ENCODE data around the gene CORO2B.
"Not testable (repeated sequence)": the region's sequence is repeated elsewhere in the genome, so short reads cannot be mapped to it uniquely, and the experiment has no call there.

The CORO2B gene

GRCh38 chr15:68755731-68756130 is 176.9 kb downstream of the CORO2B start:
- in situ Hi-C loops (cut with MboI; ENCODE audit: low sequenced_read_pairs): no loop called here

GRCh38 chr15:68759982-68760579 is 181.3 kb downstream of the CORO2B start:
- in situ Hi-C loops (cut with MboI; ENCODE audit: low sequenced_read_pairs): not testable (repeated sequence)

DNA sequence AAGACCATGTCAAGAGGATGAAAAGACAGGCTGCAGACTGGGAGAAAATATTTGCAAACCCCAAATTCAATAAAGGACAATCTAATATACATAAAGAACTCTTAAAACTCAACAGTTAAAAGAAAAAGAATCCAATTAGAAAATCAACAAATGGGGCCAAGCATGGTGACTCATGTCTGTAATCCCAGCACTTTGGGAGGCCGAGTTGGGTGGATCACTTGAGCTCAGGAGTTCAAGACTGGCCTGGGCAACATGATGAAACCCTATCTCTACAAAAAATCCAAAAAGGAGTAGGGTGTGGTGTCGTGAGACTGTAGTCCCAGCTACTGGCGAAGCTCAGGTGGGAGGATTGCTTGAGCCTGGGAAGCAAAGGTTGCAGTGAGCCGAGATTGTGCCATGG is 184.3 kb downstream of the CORO2B start:
- in situ Hi-C loops (cut with MboI; ENCODE audit: low sequenced_read_pairs): no loop called here

GRCh38 chr15:68764090-68764489 is 185.3 kb downstream of the CORO2B start:
- in situ Hi-C loops (cut with MboI; ENCODE audit: low sequenced_read_pairs): no loop called here

DNA sequence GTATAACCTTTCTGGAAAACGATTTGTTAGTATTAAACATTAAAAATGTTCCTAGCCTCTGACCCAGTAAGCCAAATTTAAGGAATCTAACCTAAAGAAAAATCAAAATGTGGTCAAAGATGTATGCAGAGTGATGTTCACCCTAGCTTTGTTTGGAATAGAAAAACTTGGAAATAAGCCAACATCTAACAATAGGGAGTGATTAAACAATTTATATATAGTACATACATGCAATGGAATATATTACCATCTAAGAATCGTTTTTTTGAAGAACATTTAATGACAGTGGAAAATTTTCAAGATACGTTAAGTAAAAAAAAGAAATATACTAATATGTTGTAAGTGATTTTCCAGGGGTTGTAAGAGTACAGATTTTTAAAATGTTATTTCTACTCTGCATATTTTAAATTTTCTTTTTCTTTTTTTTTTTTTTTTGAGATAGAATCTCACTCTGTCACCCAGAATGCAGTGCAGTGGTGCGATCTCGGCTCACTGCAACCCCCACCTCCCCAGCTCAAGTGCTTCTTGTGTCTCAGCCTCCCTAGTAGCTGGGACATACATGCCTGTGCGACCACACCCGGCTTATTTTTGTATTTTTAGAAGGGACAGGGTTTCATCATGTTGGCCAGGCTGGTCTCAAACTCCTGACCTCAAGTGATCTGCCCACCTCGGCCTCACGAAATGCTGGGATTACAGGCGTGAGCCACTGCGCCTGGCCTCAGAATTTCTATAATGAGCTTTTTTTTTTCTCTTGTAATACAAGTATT is 187.0 kb downstream of the CORO2B start:
- in situ Hi-C loops (cut with MboI; ENCODE audit: low sequenced_read_pairs): no loop called here

DNA sequence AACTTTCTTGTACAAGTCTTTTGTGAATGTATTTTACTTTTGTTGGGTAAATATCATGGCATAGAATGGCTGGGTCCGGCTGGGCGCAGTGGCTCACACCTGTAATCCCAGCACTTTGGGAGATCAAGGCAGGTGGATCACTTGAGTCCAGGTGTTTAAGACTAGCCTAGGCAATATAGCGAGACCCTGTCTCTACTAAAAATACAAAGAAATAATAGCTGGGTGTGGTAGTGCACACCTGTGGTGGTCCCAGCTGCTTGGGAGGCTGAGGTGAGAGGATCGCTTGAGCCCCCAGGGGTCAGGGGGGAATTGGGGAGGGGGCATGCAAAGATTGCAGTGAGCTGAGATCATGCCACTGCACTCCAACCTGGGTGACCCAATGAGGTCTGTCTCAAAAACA is 189.0 kb downstream of the CORO2B start:
- in situ Hi-C loops (cut with MboI; ENCODE audit: low sequenced_read_pairs): no loop called here

DNA sequence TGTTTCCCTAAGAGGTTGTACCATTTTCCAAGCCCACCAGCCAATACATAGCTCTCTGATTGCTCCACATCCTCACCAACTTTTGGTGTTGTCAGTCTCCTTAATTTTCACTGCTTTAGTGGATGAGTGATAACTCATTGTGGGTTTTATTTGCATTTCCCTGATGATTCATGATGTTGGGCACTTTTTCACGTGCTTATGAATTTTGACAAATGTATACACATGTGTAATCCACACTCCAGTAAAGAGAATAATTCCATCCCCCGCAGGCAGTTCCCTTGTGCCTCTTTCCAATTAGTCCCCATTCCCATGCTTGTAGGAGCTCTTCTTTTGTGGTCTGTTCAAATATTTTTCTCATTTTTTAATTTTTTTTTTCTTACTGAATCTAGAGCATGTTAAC is 189.5 kb downstream of the CORO2B start:
- in situ Hi-C loops (cut with MboI; ENCODE audit: low sequenced_read_pairs): no loop called here

- in situ Hi-C loops (cut with MboI; ENCODE audit: low sequenced_read_pairs): no loop called here
These were observed 190.9 kb downstream of the CORO2B start for GRCh38 chr15:68769702-68770101.

- in situ Hi-C loops (cut with MboI; ENCODE audit: low sequenced_read_pairs): no loop called here
These were observed 191.4 kb downstream of the CORO2B start for GRCh38 chr15:68770216-68770615.

DNA sequence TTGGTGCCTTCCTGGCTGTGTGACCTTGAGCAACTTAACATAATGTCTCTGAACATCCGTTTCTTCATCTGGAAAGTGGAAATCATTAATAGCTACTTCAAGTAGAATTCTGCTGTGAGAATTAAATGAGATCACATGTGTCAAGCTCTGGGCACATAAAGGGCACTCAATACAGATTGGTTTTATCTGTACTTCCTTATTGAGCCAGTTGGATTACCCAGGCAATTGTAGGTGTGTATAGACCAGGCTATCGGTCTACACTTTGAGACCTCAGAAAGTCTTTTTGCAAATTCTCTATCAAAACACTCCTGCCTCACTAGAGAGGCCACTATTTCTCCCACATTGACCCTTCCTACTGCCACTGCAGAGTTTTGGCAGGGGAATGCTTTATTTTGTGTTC is 194.2 kb downstream of the CORO2B start:
- in situ Hi-C loops (cut with MboI; ENCODE audit: low sequenced_read_pairs): no loop called here

DNA sequence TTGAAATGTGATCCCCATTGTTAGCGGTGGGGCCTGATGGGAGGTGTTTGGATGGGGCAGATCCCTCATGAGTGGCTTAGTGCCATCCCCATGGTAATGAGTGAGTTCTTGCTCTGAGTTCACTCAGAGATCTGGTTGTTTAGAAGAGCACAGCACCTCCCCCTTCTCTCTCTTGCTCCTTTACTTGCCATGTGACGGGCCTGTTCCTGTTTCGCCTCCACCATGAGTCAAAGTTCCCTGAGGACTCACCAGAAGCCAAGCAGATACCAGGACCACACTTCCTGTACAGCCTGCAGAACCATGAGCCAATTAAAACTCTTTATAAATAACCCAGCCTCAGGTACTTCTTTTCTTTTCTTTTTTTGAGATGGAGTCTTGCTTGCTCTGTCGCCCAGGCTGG is 195.3 kb downstream of the CORO2B start:
- in situ Hi-C loops (cut with MboI; ENCODE audit: low sequenced_read_pairs): no loop called here

DNA sequence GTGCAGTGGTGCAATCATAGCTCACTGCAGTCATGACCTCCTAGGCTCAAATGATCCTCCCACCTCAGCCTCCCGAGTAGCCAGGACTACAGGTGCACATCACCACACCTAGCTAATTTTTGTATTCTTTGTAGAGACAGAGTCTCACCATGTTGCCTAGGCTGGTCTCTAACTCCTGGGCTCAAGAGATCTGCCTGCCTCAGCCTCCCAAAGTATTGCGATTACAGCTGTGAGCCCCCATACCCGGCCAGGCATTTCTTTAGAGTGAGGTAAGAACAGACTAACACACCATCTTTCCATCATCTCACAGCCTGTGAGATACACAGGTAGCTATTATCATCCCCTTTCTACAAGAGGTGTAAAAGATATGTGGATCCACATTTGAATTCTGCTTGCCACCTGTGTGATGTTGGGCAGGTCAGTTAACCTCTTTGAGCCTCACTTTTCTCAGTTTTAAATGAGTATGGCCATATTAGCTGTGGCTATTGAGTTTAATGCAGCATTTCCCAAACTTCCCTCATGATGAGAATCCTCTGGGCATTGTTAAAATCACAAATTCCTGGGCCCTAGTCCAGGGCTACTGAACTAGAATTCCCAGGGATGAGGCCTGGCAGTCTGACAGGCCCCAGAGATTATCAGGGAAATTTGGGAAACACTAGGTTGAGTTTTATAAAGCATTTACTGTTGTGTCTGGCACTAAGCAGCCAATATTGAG is 195.9 kb downstream of the CORO2B start:
- in situ Hi-C loops (cut with MboI; ENCODE audit: low sequenced_read_pairs): no loop called here

DNA sequence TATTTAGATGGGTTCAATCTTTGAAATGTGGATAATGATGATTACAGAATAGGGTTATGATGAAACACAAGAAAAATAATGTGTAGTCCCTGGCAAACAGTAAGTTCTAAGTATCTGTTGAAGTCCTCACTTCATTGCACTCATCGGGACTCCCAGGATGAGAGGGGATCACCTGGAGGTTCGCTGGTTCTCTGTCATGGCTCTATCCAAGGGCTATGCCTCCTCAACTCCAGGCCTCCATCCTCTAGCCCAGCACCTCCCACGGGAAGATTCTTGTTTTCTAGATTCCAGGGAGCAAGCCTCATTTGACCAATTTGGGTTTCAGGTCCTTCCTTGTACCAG is 196.4 kb downstream of the CORO2B start:
- in situ Hi-C loops (cut with MboI; ENCODE audit: low sequenced_read_pairs): no loop called here

DNA sequence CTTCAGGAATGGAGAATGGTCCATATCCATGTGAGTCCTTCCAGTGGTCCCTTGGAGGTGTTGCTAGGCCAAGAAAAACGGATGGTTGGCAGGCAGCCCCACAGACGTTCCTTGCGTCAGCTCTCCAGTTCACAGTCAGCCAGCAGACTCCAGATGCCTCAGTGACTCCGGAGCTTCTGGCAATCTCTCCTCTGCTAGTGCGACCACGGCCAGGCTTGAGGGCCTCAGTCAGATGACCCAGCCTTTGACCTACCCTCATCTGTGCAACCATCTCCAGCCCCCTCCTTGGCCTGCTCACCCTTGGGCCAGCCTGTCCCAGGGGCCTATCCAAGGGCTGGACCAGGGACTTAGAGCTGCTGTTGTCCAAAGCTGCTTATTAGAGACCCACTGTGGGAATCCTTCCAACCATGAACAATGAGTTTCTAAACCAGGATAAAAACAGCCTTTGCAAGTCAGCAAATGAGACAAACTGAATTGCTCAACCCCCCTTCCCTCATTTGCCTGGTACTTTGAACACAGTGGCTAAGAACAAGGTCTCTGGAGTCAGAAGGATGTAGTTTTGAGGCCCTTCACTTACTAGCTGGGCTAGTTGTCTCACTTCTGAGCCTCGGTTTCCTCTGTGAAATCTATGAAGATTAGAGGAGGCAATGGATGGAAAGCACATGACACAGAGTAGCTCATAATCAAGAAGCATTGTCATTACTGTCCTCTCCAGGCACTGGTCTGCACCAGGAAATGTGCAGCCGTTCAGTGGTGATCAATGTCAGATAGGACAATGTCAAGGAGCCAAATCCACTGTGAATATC is 197.1 kb downstream of the CORO2B start:
- in situ Hi-C loops (cut with MboI; ENCODE audit: low sequenced_read_pairs): no loop called here

GRCh38 chr15:68776477-68777270 is 197.9 kb downstream of the CORO2B start:
- in situ Hi-C loops (cut with MboI; ENCODE audit: low sequenced_read_pairs): no loop called here
